HCEC 1CT (cell line): ENCODE results near the gene TM4SF18.
A peak's percentile ranks its signal among the peaks of the same experiment; 100 is the strongest.
"Not testable (repeated sequence)": the region's sequence is repeated elsewhere in the genome, so short reads cannot be mapped to it uniquely, and the experiment has no call there.

Source experiments
- DNase-seq: peaks from one replicate; pipeline ENCODE4 v3.0.0-alpha.2; 2017

TM4SF18 gene, protein sequence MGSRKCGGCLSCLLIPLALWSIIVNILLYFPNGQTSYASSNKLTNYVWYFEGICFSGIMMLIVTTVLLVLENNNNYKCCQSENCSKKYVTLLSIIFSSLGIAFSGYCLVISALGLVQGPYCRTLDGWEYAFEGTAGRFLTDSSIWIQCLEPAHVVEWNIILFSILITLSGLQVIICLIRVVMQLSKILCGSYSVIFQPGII

DNA sequence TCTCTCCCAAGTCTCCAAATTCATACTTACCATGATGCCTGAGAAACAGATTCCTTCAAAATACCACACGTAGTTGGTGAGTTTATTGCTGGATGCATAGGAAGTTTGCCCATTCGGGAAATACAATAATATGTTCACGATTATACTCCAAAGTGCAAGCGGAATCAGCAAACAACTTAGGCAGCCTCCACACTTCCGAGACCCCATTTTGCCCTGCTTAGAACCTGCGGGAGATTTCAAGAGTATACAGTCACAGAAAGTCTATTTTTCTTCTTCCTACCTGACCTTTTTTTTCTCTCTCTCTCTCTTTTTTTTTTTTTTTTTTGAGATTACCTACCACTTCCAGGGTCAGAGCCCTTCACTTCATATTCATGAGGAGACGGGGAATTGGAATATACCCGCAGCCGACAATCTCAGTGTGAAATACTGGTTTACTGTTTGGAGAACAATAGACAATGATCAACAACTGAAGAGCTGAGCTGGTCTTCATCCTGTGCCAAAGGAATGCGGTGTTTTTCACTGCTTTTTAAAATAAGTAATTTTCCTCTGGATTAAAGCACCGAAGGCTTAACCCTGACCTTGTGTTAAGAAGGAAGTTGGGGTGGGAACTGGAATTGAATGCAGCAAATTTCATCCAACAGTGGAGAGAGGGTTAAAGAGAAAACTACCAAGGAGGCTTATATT, at the start of gene TM4SF18:
Gene TM4SF18, minus strand, starts transcription at position 461 of the 684 bp plus-strand sequence. Its CDS starts 254 bp downstream, at position 207.
- no peak for DNase-seq

GRCh38 chr3:149382518-149382917, 49.1 kb upstream of the TM4SF18 start:
- no peak for DNase-seq

- DNase-seq = peak; percentile 88
Measured at GRCh38 chr3:149382101-149382467, 48.6 kb upstream of the TM4SF18 start.

- no peak for DNase-seq
Measured at GRCh38 chr3:149381173-149382100, 48.0 kb upstream of the TM4SF18 start.

- not testable (repeated sequence) for DNase-seq
Measured at GRCh38 chr3:149380220-149380619, 46.8 kb upstream of the TM4SF18 start.

DNA sequence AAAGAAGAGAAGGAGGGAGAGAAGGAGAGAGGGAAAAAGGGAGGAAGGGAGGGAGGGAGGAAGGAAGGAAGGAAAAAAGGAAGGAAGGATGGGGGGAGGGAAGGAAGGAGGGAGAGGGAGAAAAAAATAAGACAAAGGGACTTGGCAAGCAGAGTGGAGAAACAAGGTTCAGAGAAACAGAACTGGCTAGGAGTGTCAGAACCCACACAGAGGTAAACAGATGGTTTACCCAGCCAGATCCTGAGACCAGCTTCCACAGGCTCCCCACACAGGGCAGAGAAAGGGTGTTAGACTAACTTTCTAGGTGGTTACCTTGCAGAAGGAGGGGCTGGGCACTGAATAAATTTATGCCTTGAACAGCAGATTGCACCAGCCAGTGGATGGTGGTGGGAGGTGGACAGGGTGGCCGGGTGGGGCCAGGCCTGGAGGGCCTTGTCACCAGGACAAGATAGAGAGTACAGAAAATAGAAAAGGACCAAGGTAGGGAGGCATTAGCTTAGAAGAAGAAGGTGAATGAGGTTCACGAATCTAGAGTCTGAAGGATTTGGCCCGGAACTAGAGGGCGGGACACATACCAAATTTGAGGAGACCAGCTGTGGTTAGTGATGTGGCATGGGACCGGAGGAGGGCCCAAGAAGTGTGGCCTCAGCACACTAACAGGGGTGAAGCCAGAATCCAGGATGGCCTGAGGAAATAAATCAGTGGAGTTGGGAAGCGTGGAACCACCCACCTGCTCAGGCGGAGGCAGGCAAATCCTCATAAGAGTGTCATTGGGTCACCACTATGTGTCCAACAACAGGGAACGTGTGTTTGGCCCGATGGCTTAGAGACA, 45.3 kb upstream of the TM4SF18 start:
- DNase-seq = no peak

DNA sequence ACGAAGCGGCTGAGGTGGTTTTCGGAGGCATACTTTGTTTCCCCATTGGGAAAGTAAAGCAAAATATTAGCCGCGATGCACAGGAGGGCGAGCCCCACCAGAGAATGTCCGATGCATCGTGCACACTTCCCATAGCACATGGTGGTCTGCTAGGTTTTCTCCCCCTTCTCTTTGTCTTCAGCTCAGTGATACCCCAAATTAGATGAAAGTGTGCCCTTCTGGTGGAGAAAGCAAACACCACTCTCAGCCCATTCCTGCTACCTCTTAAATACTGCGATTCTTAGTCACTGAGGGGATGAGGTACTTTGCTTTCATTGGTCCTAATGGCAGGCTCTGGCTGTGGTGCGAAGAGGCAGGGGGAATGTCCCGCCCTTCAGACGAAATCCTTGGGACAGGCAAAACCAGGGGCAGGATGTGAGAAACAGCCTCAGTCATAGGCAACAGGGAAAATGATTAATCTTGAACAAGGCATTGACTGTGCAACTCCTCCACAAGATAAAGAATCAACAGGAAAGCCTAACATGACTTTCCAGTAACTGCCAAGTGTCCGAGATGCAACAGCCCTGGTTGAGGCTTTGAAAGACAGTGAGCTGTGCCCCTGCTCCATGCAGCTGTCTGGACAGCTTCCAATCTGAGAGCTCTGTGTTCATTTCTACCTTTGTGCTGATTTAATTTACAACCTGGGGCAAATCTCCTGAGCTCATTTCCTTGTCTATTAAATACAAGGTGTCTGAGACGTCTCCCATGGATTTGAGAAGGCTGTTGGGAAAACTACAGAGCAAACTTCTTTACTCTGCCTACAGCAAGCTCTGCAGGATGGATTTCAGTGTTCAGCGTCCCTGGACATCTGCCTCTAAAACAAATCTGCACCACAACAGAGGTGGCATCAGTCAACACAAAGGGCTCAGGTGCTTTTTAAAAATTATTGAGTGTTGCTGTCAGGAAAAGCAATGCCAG, 44.2 kb upstream of the TM4SF18 start, which contains the start of gene TM4SF1:
Gene TM4SF1, minus strand, starts transcription at position 242 of the 957 bp plus-strand sequence. Its CDS starts 102 bp downstream, at position 140.
- DNase-seq = peak; percentile 99

DNA sequence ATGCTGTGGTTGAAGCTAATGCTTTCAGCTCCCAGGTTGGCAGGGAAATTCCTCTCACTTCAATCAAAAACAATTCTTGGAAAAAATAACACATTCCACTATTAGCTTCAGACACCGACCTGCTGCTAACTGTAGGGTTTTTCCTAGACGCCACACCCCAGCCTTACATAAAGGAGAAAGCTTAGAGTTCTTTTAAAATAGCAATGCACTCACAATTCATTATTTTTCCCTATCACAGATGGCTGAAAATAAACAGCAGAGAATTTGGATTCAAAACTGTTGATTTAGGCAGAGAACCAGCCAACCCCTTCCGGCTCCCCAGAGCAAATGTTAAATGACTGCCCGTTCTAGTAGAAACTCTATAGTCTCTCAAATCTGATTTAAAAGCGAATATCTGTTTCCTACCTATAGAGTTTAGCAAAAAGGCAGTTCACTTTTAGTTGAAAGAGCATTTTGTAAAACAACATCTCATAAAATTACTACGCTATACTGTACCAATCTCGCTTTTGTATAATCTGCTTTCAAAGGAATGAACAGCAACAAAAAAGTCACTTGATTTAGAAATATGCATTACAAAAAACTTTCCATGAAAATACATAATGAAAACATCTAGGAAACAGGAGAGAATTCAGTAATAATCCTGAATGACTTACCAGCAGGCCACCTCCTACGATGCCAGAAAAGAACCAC, 43.4 kb upstream of the TM4SF18 start:
- no peak for DNase-seq

GRCh38 chr3:149375501-149376196, 42.2 kb upstream of the TM4SF18 start:
- peak; percentile 57 for DNase-seq

GRCh38 chr3:149374793-149375500, 41.5 kb upstream of the TM4SF18 start:
- no peak for DNase-seq

- no peak for DNase-seq
Measured at GRCh38 chr3:149374391-149374790, 41.0 kb upstream of the TM4SF18 start.

- DNase-seq = peak; percentile 95
Measured at GRCh38 chr3:149373235-149374125, 40.0 kb upstream of the TM4SF18 start.

- no peak for DNase-seq
Measured at GRCh38 chr3:149371723-149372114, 38.3 kb upstream of the TM4SF18 start.

GRCh38 chr3:149371001-149371722, 37.7 kb upstream of the TM4SF18 start:
- peak; percentile 84 for DNase-seq

DNA sequence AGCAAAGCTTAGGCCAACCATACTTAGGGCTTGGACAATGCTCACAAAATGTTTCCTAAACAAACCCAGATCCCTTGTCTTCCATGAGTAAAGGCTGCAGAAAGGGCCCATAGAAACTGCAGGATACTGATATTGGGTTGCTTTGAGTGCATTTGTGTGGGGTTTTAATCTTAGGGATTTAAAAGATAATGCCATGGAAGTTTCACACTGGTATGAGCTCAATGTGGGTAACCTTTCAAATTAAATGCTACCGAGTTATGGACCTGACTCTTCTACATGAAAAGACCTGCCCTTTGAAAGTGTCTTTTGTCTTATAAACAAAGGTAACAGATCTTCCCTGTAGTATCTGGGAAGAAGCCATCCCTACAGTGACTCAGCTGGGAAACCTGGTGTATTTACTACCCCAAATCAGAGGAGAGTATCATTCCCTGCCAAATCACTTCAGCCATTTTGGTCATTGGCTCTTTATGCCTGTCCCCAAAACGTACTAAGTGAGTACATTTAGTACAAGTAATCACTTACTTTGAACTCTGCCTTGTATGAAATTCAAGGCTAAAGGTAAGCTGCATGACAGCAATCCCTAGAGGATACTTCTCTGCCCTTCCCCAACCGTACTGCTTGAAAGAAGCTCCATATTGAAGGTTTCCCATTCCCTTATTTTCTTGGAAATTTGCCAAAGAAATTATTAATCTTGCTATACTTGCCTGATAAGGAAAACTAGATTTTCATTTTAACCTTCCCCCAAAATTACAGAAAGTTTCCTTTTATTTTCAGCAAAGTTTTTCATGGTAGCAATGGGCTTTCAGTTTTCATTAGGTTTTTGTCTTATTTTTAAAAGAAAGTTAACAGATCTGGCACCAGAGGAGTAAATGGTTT, 36.8 kb upstream of the TM4SF18 start:
- no peak for DNase-seq

DNA sequence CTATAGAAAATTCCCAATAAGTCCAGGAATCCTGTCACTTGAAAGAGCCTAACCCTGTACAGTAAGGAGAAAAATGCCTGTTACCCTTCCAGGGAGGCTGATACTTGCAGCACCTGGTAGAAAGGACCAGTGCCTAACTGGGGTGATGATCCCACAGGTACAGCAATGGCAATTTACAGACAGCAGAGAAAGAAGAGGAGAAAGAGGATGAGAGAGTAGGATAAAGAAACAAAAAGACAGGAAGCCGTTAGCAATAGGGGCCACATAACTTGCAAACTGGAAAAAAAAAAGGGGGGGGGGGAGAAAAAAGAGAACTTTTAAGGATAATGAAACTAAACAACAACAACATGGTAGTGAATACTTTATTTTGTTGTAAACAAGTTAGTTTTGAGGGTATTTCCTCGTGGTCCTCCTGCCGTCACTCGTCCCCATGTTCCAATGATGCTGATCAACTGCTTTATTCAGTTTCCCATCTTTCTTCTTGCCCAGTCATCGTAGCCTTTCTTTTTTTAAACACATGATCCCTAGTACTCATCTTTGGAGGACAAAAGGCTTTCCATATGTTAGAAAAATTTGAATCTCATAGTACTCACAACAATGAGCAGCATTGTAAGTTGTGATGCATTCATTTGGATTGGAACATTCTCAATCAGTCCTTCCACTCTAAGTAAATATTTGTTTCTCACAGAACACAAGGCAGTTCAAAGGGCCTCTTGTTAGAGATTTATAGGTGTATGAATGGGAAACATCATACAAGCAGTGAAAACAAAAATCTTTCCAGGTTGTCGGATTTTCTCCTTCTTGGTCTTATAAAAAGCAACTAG, 35.5 kb upstream of the TM4SF18 start:
- no peak for DNase-seq
